Measurements from ENCODE around the gene PPME1. TPM values are rescaled to one million over a fixed set of nuclear protein-coding genes. Genes with fewer than 3 reads are reported as not detected.
"Not testable (repeated sequence)": the region's sequence is repeated elsewhere in the genome, so short reads cannot be mapped to it uniquely, and the experiment has no call there.

The PPME1 gene, protein sequence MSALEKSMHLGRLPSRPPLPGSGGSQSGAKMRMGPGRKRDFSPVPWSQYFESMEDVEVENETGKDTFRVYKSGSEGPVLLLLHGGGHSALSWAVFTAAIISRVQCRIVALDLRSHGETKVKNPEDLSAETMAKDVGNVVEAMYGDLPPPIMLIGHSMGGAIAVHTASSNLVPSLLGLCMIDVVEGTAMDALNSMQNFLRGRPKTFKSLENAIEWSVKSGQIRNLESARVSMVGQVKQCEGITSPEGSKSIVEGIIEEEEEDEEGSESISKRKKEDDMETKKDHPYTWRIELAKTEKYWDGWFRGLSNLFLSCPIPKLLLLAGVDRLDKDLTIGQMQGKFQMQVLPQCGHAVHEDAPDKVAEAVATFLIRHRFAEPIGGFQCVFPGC
- total RNA-seq, result 46.8 and 79.5 TPM in 2 replicates

DNA sequence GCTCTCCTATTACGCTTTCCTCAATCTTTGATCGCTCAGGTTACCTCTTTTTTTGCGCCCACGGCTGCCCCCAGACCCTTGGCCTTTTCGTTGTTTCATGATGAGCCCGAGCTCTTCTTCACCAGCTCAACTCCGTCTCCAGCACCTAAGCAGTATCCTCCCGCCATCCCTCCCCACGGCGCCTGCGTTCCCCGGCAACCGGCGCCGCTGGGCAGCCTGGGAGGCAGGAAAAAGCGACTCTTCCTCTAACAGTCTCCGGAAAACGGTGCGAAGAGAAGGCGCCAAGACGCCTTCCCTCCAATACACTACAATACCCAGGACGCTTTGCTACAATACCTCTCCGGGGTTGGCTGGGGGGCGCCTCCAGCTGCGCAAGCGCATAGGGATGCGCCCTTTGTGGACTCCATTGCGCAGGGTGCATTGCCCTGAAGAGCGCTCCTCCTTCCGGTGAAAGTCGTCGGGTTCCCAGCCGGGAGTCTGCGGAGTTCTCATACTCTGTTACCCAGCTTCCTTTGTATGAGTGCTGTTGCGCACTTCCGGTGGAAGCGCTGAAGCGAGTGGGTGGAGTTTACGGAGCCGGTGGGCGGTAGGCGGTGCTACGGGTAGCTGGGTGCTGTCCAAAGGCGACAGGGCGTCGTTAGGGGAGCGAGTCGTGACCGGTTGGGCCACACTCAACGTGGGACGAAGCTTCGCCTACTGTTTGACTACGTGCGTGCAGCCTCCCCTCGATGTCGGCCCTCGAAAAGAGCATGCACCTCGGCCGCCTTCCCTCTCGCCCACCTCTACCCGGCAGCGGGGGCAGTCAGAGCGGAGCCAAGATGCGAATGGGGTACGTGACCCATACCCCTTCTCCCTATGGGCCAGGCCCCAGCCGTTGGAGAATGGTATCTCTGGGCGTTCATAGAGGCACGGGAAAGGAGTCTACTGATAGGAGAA is at the start of gene PPME1, which contains the start of gene C2CD3:
Gene PPME1, plus strand, starts transcription at position 596 of the 936 bp plus-strand sequence. Its CDS starts 133 bp downstream, at position 729.
Gene C2CD3, minus strand, starts transcription at position 309 of the 936 bp plus-strand sequence. Its CDS starts 210 bp downstream, at position 99.
- TF ChIP-seq, protein P1, sequence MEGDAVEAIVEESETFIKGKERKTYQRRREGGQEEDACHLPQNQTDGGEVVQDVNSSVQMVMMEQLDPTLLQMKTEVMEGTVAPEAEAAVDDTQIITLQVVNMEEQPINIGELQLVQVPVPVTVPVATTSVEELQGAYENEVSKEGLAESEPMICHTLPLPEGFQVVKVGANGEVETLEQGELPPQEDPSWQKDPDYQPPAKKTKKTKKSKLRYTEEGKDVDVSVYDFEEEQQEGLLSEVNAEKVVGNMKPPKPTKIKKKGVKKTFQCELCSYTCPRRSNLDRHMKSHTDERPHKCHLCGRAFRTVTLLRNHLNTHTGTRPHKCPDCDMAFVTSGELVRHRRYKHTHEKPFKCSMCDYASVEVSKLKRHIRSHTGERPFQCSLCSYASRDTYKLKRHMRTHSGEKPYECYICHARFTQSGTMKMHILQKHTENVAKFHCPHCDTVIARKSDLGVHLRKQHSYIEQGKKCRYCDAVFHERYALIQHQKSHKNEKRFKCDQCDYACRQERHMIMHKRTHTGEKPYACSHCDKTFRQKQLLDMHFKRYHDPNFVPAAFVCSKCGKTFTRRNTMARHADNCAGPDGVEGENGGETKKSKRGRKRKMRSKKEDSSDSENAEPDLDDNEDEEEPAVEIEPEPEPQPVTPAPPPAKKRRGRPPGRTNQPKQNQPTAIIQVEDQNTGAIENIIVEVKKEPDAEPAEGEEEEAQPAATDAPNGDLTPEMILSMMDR (conservative IDR thresholded peaks at IDR 0.05; ENCODE audit: low read depth, low read length), result peak; percentile 32
- peak; percentile 96 for DNase-seq (ENCODE audit: low read depth)
- H3K4me3 ChIP-seq (ENCODE audit: low read depth, low read length), result peak within 1 kb of the TSS; percentile 72

DNA sequence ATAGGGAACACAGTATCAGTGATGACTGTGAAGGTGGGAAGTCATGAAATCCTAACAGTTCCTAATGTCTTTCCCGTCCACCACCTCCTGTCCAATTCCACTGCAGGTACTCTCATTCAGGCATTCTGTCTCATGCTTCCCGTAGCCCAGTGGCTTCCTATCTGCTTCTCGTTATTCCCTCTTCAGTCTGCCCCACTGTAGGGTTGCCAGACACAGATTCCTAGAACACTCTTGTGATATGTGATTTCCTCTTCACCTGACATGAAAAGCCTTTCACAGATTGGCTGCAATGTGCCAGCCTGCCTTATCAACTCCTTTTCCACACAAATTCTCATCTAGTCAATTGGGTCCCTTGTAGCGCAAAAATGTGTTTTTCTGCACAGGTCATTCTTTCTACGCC is 49.3 kb upstream of the PPME1 start:
- no peak overlapping the region for H3K4me3 ChIP-seq (ENCODE audit: low read depth, low read length)
- DNase-seq (ENCODE audit: low read depth), result no peak
- TF ChIP-seq, protein P1 (conservative IDR thresholded peaks at IDR 0.05; ENCODE audit: low read depth, low read length), result no peak

DNA sequence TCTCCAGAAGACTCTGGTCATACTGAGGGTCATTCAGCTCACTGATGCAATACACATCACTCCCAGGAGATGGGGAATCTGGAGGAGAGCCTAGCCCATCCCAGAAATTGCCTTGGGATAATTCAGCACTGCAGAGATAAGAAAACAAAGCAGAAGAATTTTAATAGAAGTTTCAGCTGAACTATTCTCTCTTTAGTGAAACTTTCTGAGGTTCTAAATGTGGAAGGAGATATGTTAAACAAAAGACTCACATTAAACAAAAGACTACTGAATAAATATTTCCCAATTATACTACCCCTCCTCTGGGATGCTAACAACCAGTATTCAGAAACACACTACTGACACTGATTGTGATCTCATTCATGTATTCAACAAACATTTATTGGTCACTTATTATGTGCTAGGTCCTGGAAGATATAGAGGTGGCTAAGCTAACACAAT is 48.1 kb upstream of the PPME1 start:
- DNase-seq (ENCODE audit: low read depth), result no peak
- no peak overlapping the region for H3K4me3 ChIP-seq (ENCODE audit: low read depth, low read length)
- TF ChIP-seq, protein P1 (conservative IDR thresholded peaks at IDR 0.05; ENCODE audit: low read depth, low read length), result peak; percentile 14

DNA sequence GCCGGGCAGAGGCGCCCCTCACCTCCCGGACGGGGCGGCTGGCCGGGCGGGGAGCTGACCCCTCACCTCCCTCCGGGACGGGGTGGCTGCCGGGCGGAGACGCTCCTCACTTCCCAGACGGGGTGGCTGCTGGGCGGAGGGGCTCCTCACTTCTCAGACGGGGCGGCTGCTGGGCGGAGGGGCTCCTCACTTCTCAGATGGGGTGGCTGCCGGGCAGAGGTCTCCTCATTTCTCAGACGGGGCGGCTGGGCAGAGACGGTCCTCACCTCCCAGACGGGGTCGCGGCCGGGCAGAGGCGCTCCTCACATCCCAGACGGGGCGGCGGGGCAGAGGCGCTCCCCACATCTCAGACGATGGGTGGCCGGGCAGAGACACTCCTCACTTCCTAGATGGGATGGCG is 42.0 kb upstream of the PPME1 start:
- not testable (repeated sequence) for DNase-seq (ENCODE audit: low read depth); H3K4me3 ChIP-seq (ENCODE audit: low read depth, low read length)

DNA sequence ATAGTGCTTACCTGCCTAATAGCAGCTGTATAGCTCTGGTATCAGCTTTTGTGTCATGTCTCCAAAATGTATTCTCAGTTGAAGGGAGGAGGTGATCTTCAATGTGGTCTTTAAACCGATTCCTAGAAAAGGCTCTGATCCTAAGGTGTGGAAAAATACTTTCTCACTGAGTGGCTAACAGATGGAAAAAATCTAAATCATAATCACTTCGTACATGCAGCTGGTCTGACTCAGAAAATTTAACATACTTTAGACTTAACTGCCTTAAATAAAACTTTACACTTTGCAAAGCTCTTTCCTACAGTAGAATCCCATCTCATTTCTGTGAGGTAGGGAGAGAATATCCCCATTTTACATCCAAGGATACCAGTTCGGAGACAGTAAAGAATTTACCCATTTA is 38.3 kb upstream of the PPME1 start:
- H3K4me3 ChIP-seq (ENCODE audit: low read depth, low read length), result no peak overlapping the region
- TF ChIP-seq, protein P1 (conservative IDR thresholded peaks at IDR 0.05; ENCODE audit: low read depth, low read length), result no peak
- DNase-seq (ENCODE audit: low read depth), result no peak

DNA sequence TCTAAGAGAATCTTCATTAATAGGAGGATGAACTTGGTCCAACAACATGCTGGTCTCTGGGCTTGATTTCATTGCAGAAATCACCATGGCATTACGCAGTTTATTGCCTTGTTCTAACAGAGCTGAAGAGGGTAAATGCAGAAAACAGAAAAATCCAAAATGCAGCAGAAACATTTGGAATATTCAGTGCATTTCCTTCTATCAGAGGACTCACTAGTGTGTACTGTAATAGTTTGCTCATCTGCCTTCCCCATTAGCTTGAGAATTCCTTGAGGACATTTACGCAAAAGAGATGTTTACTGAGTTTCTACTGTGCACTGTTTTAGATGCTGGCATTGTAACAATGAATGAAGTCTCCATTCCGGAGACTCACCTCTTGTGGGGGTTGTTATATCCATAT is 37.7 kb upstream of the PPME1 start:
- DNase-seq (ENCODE audit: low read depth), result no peak
- no peak overlapping the region for H3K4me3 ChIP-seq (ENCODE audit: low read depth, low read length)
- TF ChIP-seq, protein P1 (conservative IDR thresholded peaks at IDR 0.05; ENCODE audit: low read depth, low read length), result no peak

DNA sequence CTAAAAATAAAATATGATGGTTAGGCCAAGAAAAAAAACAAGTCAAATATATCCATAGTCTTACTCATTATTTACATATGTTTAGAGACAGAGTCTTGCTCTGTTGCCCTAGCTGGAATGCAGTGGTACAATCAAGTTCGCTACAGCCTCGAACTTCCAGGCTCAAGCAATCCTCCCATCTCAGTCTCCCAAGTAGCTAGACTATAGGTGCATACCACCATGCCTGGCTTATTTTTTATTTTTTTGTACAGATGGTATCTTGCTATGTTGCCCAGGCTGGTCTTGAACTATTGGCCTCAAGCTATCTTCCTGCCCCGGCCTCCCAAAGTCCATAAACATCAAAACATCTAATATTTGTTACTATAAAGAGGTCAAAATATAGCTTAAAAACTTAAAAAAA is 36.4 kb upstream of the PPME1 start:
- no peak overlapping the region for H3K4me3 ChIP-seq (ENCODE audit: low read depth, low read length)
- no peak for DNase-seq (ENCODE audit: low read depth)
- TF ChIP-seq, protein P1 (conservative IDR thresholded peaks at IDR 0.05; ENCODE audit: low read depth, low read length), result no peak
